DMS153 treated with DMSO at 0.1 percent for 48 hours (cell line): ENCODE measurements around the gene DNAJC7.
A peak's percentile ranks its signal among the peaks of the same experiment; 100 is the strongest.
"Not testable (repeated sequence)": the region's sequence is repeated elsewhere in the genome, so short reads cannot be mapped to it uniquely, and the experiment has no call there.

Experiments
- DNase-seq: peaks from one replicate; lab custom pipeline; 2025; ENCODE audit not compliant: unreplicated experiment; lab: John Stamatoyannopoulos, UW

DNAJC7 gene

DNA sequence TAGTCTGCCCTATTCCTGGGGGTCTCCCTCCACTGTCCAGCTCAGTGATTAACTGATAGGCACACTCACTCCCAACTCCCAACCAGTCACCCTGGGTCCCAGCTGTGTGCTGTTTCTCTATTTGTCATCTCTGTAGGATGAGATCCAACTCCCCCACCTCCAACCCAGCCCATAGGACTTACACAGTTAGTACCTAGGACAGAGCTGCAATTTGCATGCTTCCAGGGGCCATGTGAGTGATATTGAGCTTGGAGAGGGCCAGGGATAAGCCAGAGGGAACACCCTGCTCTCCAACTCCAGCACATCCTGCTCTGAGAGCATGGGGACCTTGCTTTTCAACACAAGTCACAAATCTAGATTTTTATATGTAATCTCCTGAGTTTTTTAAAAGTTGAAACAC, 24.4 kb upstream of the DNAJC7 start:
- DNase-seq, result no peak

GRCh38 chr17:42040818-42041217, 23.6 kb upstream of the DNAJC7 start:
- DNase-seq, result no peak

DNA sequence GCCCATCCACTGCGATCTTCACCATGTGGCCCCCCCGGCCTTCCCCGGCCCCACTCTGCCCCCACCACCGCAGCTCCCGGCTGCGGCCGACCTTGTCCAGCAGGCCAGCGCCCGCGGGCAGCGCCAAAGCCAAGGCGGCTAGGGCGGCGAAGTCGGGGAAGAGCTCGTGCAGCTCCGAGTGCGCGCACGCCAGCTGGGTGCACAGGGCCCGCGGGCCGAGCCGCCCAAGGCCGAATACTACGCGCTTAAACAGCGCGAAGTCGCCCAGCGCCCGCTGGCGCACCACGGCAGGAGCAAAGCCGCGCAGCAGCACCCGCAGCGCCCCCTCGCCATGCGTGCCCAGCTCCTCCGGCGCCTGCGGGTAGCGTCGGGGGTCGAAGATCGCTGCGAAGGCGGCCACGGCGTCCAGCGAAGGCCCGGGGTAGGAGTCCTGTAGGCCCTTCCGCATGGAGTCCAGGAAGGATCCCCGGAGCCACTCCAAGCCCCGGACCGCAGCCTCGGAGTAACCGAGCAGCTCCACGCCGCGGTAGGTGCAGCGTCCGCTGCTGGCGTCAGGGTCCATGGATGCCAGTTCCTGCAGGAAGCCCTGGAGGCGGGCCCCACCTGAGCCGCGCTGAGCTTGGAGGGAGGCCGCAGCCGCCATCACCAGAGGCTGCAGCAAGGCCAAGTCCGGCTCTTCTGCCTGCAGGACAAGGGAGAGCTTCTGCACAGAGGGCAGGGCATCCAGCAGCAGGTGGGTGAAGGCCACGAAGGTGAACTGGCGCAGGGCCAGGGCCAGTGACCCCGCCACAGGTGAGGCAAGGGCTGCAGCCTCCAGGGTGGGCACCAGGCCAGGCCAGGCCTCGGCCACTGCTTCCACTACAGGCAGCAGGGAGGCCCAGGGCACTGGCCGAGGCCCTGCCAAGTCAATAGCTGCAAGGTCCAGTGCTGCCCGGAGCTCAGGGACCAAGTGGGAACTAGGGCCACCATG, 22.8 kb upstream of the DNAJC7 start:
- DNase-seq, result no peak

DNA sequence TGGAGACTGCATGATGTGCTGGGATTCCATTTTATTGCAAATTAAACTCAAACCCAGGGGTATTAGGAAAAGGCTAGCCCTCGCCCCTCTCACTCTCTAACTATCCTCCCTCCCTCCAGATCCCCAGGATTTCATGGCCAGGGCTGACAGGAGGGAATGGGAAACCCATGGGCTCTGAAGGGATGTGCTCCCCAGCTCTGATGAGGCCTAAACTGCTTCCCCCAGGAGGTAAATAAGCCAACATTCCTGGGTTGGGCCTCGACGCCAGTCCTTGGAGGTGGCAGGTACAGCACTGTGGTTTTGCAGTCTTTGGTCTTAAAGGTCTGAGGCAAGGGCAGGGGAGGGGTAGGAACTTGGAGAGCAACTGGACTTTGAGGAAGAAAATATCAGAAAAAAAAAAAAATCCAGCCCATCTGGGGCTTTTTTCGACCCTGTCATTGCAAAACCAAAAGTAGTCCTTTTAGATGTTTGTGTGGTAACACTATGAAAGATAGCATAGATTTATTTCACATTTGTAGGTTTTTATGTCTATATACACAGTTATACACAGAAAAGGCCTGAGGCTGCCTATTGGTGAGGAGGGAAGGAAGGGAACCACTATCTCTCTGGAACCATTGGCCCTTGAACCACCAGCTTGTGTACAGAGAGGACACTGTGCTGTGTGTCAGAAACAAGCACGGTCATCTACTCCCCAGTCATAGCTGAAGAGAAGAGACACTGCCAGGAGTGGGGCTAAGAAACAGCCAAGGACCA, 21.2 kb upstream of the DNAJC7 start:
- DNase-seq, result no peak

DNA sequence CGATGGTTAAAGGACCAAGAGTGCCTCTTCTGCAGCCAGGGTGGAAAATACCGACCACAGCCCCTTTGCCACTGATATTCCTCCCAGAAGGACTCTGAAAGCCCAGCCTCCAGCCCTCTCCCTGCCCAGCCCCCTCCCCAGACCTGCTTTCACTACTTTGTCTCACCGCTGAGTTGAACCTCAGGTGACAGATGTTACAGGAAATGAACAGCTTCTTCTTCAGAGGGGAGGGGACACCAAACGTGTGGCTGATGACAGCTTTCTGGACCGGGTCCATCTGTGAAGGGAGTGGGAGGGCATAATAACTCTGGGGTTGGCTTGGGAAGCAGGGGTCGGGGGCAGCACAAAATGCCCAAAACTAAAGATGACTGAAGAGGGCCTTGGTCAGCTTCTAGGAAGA, 16.8 kb upstream of the DNAJC7 start:
- no peak for DNase-seq

DNA sequence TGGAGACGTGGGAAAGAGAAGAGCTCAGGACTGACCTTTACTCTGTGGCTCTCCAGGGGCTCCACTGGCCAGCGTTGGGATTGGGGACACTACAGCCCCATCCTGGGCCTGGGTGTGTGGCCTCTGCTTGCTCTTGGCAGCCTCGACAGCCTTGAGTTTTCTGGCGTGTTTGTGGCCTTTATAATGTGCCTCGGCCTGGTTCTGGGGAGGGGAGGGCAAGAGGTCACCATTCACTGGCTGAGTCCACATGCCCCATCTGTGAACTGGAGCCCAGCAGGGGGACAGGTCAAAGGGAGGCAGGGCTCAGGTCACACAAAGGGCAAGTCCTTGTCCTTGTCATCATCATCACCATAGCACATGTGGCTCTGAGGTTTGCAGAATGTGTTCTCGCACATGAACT, 14.3 kb upstream of the DNAJC7 start:
- no peak for DNase-seq

- no peak for DNase-seq
These were observed 11.5 kb upstream of the DNAJC7 start for GRCh38 chr17:42028791-42029127.

- no peak for DNase-seq
These were observed 10.9 kb upstream of the DNAJC7 start for GRCh38 chr17:42027961-42028790.

DNA sequence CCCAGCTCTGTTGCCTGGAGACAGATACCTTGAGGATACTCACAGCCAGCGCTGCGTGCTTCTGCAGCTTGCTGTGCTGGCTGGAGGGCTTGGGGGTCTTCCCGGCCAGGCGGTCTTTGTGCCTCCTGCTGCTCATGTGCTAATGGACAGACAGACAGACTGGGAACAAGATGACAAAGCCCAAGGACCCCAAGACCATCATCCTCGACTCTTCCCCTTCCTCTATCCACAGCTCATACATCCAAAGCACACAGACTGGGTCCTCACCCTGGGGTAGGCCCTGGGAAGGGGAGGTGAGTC, 10.3 kb upstream of the DNAJC7 start:
- no peak for DNase-seq

- DNase-seq, result no peak
These were observed 9.8 kb upstream of the DNAJC7 start for GRCh38 chr17:42026857-42027589.

GRCh38 chr17:42025936-42026335, 8.7 kb upstream of the DNAJC7 start:
- DNase-seq, result no peak

DNA sequence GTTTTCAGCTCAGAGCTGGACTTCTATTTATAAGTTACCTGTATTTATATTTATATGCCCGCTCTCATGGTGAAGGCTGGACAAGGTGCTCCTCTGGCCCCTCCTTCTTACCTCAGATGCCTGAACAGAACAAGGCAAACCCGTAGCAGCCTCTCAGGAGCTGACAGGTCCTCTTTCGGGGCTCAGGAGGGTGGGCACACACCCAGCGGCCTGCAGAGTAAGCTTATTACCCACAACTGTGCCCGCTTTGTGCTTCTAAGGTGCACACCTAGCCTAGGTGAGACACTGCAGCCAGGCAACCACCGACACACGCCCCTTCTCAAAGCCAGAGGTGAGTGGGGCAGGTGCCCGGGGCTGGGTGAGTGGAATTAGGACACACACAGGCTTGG, 7.9 kb upstream of the DNAJC7 start:
- DNase-seq, result no peak

GRCh38 chr17:42023524-42024349, 6.5 kb upstream of the DNAJC7 start:
- no peak for DNase-seq

GRCh38 chr17:42020845-42021244, 3.6 kb upstream of the DNAJC7 start:
- not testable (repeated sequence) for DNase-seq

GRCh38 chr17:42019509-42020404, 2.5 kb upstream of the DNAJC7 start, which contains the start of gene NKIRAS2:
Gene NKIRAS2, plus strand, starts transcription at chr17:42020090. Its CDS starts 1,488 bp downstream, at chr17:42021578.
- DNase-seq, result peak; percentile 83

DNA sequence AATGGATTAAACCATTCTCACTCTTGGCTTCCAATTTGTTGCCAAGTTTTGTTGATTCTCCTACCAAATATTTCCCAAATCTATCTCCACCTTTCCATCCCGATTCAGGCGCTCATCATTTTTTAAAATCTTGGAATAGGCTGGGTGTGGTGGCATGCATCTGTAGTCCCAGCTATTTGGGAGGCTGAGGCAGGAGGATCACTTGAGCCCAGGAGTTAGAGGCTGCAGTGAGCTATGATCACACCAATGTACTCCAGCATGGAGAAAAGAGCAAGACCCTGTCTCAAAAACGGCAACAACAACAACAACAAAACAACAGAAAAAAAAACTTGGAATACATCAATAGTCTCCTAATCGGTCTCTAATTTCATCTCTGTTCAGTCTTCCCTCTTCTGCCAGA, 1.7 kb upstream of the DNAJC7 start:
- no peak for DNase-seq

- no peak for DNase-seq
These were observed 1.1 kb upstream of the DNAJC7 start for GRCh38 chr17:42018339-42018738.

DNA sequence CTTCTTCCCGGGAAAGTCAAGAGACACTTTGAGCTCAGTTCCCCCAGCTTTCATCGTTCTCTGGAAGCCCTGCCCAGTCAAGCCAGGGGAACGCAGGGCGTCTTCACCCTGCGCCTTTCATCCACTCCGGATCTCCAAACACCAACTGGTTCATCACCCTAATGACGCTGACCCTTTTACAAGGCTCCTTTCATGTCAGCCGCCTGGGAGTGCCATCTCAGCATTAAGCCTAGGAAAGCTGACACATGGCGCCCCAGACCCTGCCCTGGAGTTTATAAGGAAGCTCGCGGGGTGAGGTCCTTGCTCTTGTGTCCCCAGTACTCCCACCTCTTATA, 594 bp upstream of the DNAJC7 start:
- no peak for DNase-seq

DNA sequence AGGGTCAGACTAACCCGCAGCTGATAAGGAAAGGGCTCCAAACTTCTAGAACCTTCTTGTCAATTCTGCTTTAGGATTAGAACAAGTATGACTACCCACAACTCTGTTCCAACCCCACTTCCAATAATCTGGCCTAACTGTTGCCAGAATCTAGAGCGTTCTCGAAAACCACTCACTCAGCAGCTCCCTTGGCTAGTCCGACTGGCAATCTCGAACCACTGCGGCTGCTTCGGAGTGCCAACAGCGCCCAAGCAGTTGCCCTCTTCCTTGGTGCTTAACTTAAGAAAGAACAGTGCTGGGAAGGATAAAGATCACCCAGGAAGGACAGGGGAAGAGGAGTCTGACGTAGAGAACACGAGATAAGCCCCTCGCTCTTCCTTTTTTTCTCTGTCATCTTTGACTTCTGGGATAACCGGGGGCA, 818 bp downstream of the DNAJC7 start:
- DNase-seq, result no peak
